GM19455 (cell line): ENCODE measurements around the gene ANO7.

ENCODE experiments used
- ATAC-seq: cut with Tn5 transposase; IDR thresholded peaks from one replicate; pipeline ENCODE4 v1.9.1; 2021; ENCODE audit not compliant: unreplicated experiment

Gene ANO7

GRCh38 chr2:241207151-241207550, 18.7 kb downstream of the ANO7 start:
- no peak for ATAC-seq

- no peak for ATAC-seq
These were observed 19.2 kb downstream of the ANO7 start for GRCh38 chr2:241207641-241208040.

GRCh38 chr2:241208058-241208457, 19.6 kb downstream of the ANO7 start:
- no peak for ATAC-seq

GRCh38 chr2:241209271-241209670, 20.8 kb downstream of the ANO7 start:
- ATAC-seq: no peak

- ATAC-seq: no peak
These were observed 22.8 kb downstream of the ANO7 start for GRCh38 chr2:241211276-241211675.

- no peak for ATAC-seq
These were observed 24.6 kb downstream of the ANO7 start for GRCh38 chr2:241213041-241213440.

GRCh38 chr2:241213567-241213966, 25.1 kb downstream of the ANO7 start:
- ATAC-seq: no peak

- ATAC-seq: no peak
These were observed 25.7 kb downstream of the ANO7 start for GRCh38 chr2:241214209-241214608.

GRCh38 chr2:241214766-241215165, 26.3 kb downstream of the ANO7 start:
- ATAC-seq: no peak

GRCh38 chr2:241215421-241215820, 26.9 kb downstream of the ANO7 start:
- no peak for ATAC-seq

- ATAC-seq: no peak
These were observed 27.8 kb downstream of the ANO7 start for GRCh38 chr2:241216211-241216761.

GRCh38 chr2:241217320-241218031, 29.0 kb downstream of the ANO7 start:
- no peak for ATAC-seq

GRCh38 chr2:241218131-241219029, 29.9 kb downstream of the ANO7 start:
- ATAC-seq: no peak

- ATAC-seq: no peak
These were observed 30.5 kb downstream of the ANO7 start for GRCh38 chr2:241219030-241219382.

GRCh38 chr2:241219856-241220356, 31.4 kb downstream of the ANO7 start:
- ATAC-seq: no peak

- ATAC-seq: no peak
These were observed 34.9 kb downstream of the ANO7 start for GRCh38 chr2:241223211-241224017.

- ATAC-seq: no peak
These were observed 35.8 kb downstream of the ANO7 start for GRCh38 chr2:241224018-241224850.

GRCh38 chr2:241224851-241225438, 36.5 kb downstream of the ANO7 start:
- ATAC-seq: no peak

GRCh38 chr2:241225545-241225944, 37.1 kb downstream of the ANO7 start:
- ATAC-seq: no peak

- no peak for ATAC-seq
These were observed 37.5 kb downstream of the ANO7 start for GRCh38 chr2:241225983-241226382.
